Measurements from ENCODE around the gene ZSCAN10.
"Not testable (repeated sequence)": the region's sequence is repeated elsewhere in the genome, so short reads cannot be mapped to it uniquely, and the experiment has no call there.

ZSCAN10 gene

DNA sequence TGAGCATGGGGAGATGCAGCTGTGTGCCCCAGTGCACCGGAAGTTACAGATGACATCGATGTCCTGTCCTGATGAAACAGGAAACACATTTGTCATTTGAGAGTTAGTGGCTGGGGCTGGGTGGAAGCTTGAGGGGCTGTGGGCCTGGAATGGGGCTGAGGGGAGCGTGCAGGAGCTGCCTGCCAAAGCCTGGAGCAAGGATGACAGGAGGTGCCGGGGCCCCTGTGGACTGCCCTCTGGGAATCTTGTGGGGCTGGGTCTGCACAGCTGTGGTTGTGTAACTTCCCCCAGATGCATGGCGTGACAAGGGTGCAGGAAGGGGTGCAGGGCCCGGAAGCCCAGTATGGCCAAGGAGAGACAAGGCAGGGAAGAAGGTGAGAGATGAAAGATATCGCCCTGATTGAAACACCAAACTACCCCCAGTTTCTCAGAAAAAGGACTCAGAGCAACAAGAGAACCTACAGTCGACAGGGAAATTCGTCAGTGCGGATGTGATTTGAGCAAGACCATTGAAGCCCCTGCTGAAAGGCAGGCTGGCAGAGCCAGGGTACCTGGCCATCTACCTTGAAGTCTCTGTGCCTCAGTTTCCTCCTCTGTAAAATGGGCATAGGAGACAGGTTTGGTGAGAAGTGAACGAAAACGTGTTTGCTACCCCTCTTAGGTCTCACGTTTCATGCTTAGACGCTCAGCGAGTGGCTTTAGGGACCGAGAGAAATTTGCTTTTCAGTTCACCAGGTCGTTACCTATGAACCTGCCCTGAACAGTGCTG, 43.9 kb downstream of the ZSCAN10 start:
- H3K4me3 ChIP-seq (ENCODE audit: low read length), result no peak overlapping the region
- DNase-seq (ENCODE audit: low read depth, low spot score), result no peak

DNA sequence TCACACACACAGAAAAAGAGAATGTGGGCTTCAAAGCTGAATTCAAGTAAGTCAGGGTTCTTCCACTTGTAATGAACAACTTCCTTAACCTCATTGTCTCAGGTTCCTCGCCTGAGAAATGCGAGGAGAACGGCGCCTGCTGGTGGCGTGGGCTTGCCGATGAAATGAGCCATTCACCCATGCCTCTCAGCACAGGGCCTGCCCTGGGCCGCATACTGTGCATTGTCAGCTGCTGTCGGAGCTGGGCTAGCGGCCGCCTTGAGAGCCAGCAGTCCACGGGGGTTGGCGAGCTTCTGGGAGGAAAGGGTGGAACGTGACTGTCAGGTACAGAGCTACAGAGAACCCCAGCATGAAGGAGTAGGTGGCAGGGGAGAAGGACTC, 45.8 kb downstream of the ZSCAN10 start:
- not testable (repeated sequence) for H3K4me3 ChIP-seq (ENCODE audit: low read length); DNase-seq (ENCODE audit: low read depth, low spot score)

DNA sequence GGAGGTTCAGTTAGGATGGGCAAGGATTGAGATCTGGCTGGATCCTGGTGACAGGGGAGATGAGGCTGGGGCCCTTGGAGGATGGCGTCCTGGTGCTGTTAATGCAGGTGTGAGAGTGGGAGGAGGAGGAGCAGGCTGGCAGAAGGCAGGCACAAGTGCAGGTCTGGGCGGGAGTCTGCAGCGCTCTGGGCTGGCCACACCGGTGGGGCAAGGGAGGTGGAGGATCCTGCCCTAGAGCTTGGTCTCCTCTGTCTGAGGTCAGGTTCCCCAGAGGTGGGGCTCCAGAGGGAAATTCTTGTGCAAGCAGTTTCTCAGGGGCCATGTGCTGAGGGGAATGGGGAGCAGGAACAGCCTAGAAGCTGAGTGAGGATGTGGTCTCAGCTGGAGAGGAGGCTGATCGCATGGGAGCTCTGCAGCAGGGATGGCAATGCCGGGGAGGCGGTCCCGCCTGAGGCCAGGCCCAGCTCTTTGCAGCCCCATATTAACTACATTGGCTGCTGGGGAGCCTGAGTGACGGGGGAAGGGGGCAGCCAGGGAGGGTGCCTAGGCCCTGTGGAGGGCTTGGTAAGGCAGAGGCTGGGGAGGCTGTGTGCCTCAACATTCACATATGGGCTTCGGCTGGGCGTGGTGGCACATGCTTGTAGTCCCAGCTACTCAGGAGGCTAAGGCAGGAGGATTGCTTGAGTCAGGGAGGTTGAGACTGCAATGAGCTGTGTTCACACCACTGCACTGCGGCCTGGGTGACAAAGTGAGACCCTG, 46.3 kb downstream of the ZSCAN10 start:
- not testable (repeated sequence) for DNase-seq (ENCODE audit: low read depth, low spot score); H3K4me3 ChIP-seq (ENCODE audit: low read length)

DNA sequence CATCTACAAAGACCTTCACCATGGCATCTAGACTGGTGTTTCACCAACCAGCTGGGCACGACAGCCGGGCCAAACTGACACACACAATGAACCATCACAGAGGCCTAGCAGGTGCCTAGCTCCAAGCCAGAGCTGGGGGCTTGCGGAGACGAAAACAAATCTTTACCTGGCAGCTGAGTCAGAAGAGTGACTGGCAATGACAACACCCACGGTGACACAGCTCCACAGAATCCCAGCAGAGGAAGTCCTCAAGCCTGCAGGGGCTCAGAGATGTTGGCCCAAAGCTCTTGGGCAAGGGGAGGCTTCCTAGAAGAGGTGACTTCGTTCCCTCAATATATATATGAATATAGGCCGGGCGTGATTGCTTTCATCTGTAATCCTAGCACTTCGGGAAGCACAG, 47.6 kb downstream of the ZSCAN10 start:
- no peak overlapping the region for H3K4me3 ChIP-seq (ENCODE audit: low read length)
- no peak for DNase-seq (ENCODE audit: low read depth, low spot score)

DNA sequence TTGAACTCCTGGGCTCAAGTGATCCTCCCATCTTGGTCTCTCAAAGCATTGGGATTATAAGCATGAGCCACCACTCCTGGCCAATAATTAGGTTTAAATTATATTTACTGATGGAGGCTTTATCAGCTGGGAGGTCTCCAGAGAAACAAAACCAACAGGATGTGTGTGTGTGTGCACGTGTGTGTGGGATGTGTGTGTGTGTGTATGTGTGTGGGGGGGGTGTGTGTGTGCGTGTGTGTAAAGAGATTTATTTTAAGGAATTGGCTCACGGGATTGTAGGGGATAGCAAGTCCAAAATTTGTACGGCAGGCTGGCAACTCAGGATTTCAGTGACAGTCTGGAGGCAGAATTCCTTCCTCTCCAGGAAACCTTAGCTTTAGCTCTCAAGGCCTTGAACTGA, 48.1 kb downstream of the ZSCAN10 start:
- no peak overlapping the region for H3K4me3 ChIP-seq (ENCODE audit: low read length)
- DNase-seq (ENCODE audit: low read depth, low spot score), result no peak

DNA sequence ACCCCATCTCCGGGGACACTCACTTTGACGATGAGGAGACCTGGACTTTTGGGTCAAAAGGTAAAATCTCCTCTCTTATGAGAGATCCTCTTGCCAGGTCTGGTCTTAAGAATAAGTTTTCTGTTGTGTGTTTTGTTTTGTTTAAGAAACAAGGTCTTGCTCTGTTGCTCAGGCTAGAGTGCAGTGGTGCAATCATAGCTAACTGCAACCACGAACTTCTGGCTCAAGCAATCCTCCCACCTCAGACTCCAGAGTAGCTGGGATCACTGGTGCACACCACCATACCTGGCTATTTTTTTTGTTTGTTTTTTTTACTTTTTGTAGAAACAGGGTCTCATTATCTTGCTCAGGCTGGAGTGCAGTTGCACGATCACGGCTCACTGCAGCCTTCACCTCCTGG, 48.6 kb downstream of the ZSCAN10 start:
- no peak for DNase-seq (ENCODE audit: low read depth, low spot score)
- no peak overlapping the region for H3K4me3 ChIP-seq (ENCODE audit: low read length)

DNA sequence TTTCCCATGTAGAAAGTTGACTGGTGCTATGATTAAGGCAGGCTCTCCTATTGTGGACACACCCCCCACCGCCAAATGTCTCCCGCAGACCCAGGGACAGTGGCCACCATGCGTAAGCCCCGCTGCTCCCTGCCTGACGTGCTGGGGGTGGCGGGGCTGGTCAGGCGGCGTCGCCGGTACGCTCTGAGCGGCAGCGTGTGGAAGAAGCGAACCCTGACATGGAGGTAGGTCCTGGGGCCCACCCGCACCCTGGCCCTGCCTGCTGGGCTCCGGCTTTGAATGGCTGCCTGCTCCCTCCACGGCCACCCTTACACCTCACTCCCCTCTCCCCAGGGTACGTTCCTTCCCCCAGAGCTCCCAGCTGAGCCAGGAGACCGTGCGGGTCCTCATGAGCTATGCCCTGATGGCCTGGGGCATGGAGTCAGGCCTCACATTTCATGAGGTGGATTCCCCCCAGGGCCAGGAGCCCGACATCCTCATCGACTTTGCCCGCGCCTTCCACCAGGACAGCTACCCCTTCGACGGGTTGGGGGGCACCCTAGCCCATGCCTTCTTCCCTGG, 49.1 kb downstream of the ZSCAN10 start:
- no peak overlapping the region for H3K4me3 ChIP-seq (ENCODE audit: low read length)
- DNase-seq (ENCODE audit: low read depth, low spot score), result no peak

DNA sequence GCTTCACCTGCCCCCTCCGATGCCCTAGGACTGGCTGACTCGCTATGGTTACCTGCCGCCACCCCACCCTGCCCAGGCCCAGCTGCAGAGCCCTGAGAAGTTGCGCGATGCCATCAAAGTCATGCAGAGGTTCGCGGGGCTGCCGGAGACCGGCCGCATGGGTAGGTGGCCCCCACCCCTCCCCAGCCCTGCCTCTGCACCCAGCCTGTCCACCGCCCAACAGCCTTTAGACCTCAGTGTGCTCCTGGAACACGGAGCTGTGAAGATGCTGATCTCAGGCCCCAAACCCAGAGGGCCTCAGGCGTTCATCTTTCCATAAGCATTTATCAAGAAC, 51.7 kb downstream of the ZSCAN10 start:
- H3K4me3 ChIP-seq (ENCODE audit: low read length), result no peak overlapping the region

DNA sequence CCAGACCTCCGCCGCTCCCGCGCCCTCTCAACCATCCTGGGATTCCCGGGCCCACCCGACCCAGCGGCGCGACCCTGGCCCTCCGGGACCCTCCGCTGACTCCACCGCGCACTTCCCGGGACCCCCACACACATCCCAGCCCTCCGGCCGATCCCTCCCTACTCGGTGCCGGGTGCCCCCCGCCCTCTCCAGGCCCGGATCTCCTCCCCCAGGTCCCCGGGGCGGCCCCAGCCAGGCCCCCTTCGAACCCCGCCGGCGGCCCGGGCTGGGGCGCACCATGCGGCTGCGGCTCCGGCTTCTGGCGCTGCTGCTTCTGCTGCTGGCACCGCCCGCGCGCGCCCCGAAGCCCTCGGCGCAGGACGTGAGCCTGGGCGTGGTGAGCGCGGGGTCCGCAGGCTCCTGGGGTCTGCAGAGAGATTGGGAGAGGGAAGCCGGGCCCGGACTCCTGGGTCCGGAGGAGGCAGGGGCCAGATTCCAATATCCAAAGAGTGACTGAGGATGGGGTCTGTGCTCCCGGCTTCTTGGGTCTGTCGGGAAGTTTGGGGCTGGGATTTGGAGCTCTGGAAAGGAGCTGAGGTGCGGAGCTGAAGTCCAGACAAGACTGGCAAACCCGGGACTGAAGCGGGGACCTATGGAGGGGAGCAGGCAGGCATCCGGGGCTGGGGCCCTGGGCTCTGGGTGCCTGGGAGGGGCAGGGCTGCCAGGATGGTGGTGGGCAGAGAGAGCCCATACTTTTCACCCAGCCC, 52.3 kb downstream of the ZSCAN10 start:
- DNase-seq (ENCODE audit: low read depth, low spot score), result no peak

More for the DNA sequence above, 51.7 kb downstream of the ZSCAN10 start:
- DNase-seq (ENCODE audit: low read depth, low spot score), result no peak

DNA sequence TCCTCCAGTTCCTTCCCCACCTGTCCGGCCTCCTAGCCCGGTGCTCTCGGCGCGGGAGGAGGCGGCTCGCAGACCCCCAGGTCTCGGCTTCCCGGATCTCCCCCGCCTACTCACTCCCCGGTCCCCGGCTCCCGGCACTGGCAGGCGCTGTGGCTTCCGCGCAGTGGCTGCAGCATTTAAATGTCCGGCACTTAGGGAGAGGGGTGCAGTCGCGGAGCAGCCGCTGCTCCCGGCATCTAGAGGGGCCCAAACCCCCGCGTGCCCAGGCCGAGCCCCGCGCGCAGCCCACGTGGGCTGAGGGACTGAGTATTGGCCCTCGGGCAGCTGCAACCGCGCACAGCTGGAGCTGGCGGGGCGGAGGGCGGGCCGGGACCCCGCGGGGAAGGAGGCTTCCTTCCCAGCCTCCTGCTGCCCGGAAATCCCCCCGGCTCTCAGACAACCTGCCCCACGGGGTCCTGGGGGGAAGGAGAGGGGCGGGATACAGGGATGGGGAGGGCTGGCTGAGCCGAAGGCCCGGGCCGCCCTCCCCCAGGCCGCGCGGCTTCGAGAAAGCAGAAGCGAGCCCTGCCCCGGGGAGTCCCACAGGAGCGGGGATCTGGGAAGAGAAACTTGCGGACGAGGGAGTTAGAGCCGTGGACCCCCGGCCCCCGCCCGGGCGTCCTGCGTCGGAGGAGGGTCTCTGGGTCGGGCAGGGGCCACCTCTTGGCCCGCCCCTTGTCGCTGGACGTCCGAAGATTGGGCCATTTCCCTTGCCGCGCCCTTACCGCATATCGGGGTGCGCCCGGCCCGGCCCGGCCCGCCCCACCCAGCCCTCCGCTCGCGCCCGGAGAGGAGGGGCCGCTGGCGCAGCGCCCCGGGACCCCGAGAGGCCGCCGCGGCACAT, 53.1 kb downstream of the ZSCAN10 start, which contains the start of gene MMP25:
TSS of gene MMP25 (plus strand) at position 804 of the 883 bp plus-strand sequence. CDS start 357 bp downstream, outside the sequence.
- peak within 1 kb of the TSS; percentile 50 for H3K4me3 ChIP-seq (ENCODE audit: low read length)
- DNase-seq (ENCODE audit: low read depth, low spot score), result no peak

More for the DNA sequence above, 52.3 kb downstream of the ZSCAN10 start:
- H3K4me3 ChIP-seq (ENCODE audit: low read length), result no peak overlapping the region

DNA sequence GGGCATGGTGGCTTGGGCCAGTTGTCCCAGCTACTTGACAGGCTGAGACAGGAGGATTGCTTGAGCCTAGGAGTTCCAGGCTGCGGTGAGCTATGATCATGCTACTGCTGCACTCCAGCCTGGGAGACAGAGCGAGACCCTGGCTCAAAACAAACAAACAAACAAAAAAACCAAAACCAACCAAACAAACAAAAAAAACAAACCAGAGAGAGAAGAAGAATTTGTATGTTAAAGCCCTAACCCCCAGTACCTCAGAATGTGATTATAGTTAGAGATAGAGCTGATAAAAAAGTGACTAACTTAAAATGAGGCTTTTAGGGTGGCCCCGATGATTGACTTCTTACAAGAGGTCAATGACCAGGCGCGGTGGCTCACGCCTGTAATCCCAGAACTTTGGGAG, 54.4 kb downstream of the ZSCAN10 start:
- DNase-seq (ENCODE audit: low read depth, low spot score), result no peak
- H3K4me3 ChIP-seq (ENCODE audit: low read length), result no peak overlapping the region

DNA sequence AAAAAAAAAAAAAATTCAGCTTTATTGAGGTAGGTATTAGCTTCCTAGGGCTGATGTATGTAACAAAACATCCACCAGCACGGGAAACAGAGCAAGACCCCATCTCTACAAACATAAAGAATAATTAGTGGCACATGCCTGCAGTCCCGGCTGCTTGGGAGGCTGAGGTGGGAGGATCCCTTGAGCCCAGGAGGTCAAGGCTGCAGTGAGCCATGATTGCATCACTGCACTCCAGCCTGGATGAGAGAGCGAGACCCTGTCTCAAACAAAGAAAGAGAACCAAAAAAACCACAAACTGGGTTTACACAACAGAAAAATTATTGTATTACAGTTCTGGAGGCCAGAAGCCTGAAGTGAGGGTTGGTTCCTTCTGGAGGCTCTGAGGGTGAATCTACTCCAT, 56.7 kb downstream of the ZSCAN10 start:
- no peak for DNase-seq (ENCODE audit: low read depth, low spot score)

DNA sequence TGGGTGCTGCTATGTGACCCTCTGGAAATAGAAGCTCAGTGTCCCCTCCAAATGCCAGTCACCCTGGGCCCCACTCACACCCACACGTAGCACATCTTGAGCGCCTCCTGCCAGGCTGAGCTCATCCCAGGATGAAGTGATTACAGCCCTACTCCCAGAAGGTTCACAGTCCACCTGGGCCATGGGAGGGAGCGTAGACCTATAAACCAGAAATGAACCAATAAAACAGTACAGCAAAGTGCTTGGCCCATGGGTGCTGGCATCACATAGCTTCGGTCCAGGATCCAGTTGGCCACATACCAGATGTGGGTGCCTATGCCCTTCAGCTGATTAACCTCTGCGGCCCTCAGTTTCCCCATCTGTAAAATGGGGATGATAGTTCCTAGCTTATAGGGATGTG, 60.2 kb downstream of the ZSCAN10 start:
- no peak for DNase-seq (ENCODE audit: low read depth, low spot score)

More for the DNA sequence above, 56.7 kb downstream of the ZSCAN10 start:
- no peak overlapping the region for H3K4me3 ChIP-seq (ENCODE audit: low read length)

More for the DNA sequence above, 60.2 kb downstream of the ZSCAN10 start:
- H3K4me3 ChIP-seq (ENCODE audit: low read length), result no peak overlapping the region
